HCT116 (cell line): Measurements from ENCODE around the gene PTPN7. TPM values are rescaled to one million over a fixed set of nuclear protein-coding genes. Genes with fewer than 3 reads are reported as not detected.

Source experiments
- ATAC-seq: fragments of 200-7000 bp; cut with Tn5 transposase; 2 replicates; pipeline ENCODE4 v1.9.1; 2020; ENCODE audit warnings: mild to moderate bottlenecking, moderate library complexity
- BruUV-seq: library from RNA; stranded (reverse); fragments of 400-500 nt; replicated peaks from 2 replicates; lab custom pipeline; 2021; lab: Mats Ljungman, UMichigan
- CTCF ChIA-PET: fragments of 300-600 bp; sonication (Branson Sonifier 250); formaldehyde crosslinking; loops from one replicate; lab custom pipeline; 2021; ENCODE audit warnings: antibody characterized with exemption; lab: Charles Lee
- POLR2A ChIA-PET: fragments of 300-600, 350-600 bp; sonication (Branson Sonifier 250); formaldehyde crosslinking; loops from one replicate; lab custom pipeline; 2021; ENCODE audit warnings: antibody characterized with exemption; lab: Charles Lee
- RAD21 ChIA-PET, 2 experiments: fragments of 300-600 bp; sonication (Branson Sonifier 250); formaldehyde crosslinking; loops; one replicate each; lab custom pipeline; 2023; ENCODE audit warnings: low total read pairs in 2 of 2; ENCODE audit not compliant: uncharacterized antibody in 2 of 2, unreplicated experiment in 2 of 2, low non-redundant PET in 1 of 2; lab: Charles Lee
- DNase-seq: peaks from one replicate; pipeline ENCODE4 v3.0.0-alpha.2; 2010; ENCODE audit warnings: low read depth, low spot score
- H2AFZ ChIP-seq: fragments of 200-600 bp; shearing (Covaris generic), sonication (generic); 2 replicates; pipeline ENCODE4 v1.6.1; 2017; ENCODE audit warnings: low read depth, mixed run types, mixed read lengths, antibody characterized with exemption, low read length; ENCODE audit not compliant: poor library complexity, severe bottlenecking
- H3K27ac ChIP-seq: 2 replicates; pipeline ENCODE4 v1.5.1; 2012; ENCODE audit warnings: low read depth, low read length
- H3K27me3 ChIP-seq: fragments of 200-600 bp; sonication (generic); 2 replicates; pipeline ENCODE4 v1.6.1; 2016; ENCODE audit warnings: mixed run types, low read length, mixed read lengths; ENCODE audit not compliant: insufficient read depth
- H3K36me3 ChIP-seq, 2 experiments: fragments of 200-500 bp in 1 of 2; fragments of 200-600 bp in 1 of 2; sonication (Bioruptor generic) in 1 of 2; sonication (generic) in 1 of 2; 2 replicates each; pipeline versions ENCODE4 v1.5.1 to v1.6.1; 2014 to 2016; ENCODE audit warnings: low read length in 2 of 2, inconsistent platforms in 1 of 2, mixed read lengths in 1 of 2, mixed run types in 1 of 2; ENCODE audit not compliant: insufficient read depth in 2 of 2, control insufficient read depth in 1 of 2
- H3K4me1 ChIP-seq, 2 experiments: fragments of 200-600 bp in 1 of 2; sonication (generic) in 1 of 2; 2 replicates each; pipeline versions ENCODE4 v1.5.1 to v1.6.1; 2012 to 2017; ENCODE audit warnings: low read length in 2 of 2, inconsistent platforms in 1 of 2, mild to moderate bottlenecking in 1 of 2, mixed read lengths in 1 of 2, mixed run types in 1 of 2, moderate library complexity in 1 of 2; ENCODE audit not compliant: insufficient read depth in 2 of 2, control insufficient read depth in 1 of 2
- H3K4me2 ChIP-seq: fragments of 200-600 bp; sonication (generic); 2 replicates; pipeline ENCODE4 v1.6.1; 2017; ENCODE audit warnings: mixed run types, low read length, mixed read lengths
- H3K4me3 ChIP-seq, 2 experiments: fragments of 200-600 bp in 1 of 2; sonication (generic) in 1 of 2; replicated peaks in 1 of 2; 2 replicates each; pipeline ENCODE4 v1.5.1; 2011 to 2016; ENCODE audit warnings: low read length in 2 of 2, control low read depth in 1 of 2, low read depth in 1 of 2, mild to moderate bottlenecking in 1 of 2, mixed read lengths in 1 of 2, mixed run types in 1 of 2
- H3K79me2 ChIP-seq: fragments of 200-600 bp; sonication (generic); 2 replicates; pipeline ENCODE4 v1.6.1; 2017; ENCODE audit warnings: mild to moderate bottlenecking, mixed run types, low read length, moderate library complexity, mixed read lengths; ENCODE audit not compliant: insufficient read depth
- H3K9ac ChIP-seq: fragments of 200-600 bp; sonication (generic); 2 replicates; pipeline ENCODE4 v1.6.1; 2016; ENCODE audit warnings: low read length, mixed read lengths
- H3K9me2 ChIP-seq: fragments of 200-600 bp; sonication (generic), shearing (Covaris generic); 2 replicates; pipeline ENCODE4 v1.6.1; 2017; ENCODE audit warnings: mixed run types, mild to moderate bottlenecking, moderate library complexity; ENCODE audit not compliant: insufficient read depth
- H3K9me3 ChIP-seq, 2 experiments: fragments of 200-500 bp in 1 of 2; fragments of 200-600 bp in 1 of 2; sonication (Bioruptor generic) in 1 of 2; sonication (generic) in 1 of 2; 2 replicates each; pipeline ENCODE4 v1.6.1; 2014 to 2017; ENCODE audit warnings: low read length in 2 of 2, mixed read lengths in 2 of 2, inconsistent platforms in 1 of 2, low read depth in 1 of 2, mild to moderate bottlenecking in 1 of 2, mixed run types in 1 of 2, moderate library complexity in 1 of 2; ENCODE audit not compliant: control insufficient read depth in 1 of 2, insufficient read depth in 1 of 2
- H4K20me1 ChIP-seq: fragments of 200-600 bp; sonication (generic), shearing (Covaris generic); 2 replicates; pipeline ENCODE4 v1.6.1; 2017; ENCODE audit warnings: mixed run types, mild to moderate bottlenecking, moderate library complexity; ENCODE audit not compliant: insufficient read depth
- CBX3 ChIP-seq: IDR thresholded peaks from 2 replicates; pipeline ENCODE4 v1.6.1; 2012; ENCODE audit warnings: low read depth
- EGR1 ChIP-seq: IDR thresholded peaks from 2 replicates; pipeline ENCODE4 v1.6.1; 2012; ENCODE audit warnings: low read depth
- ELF1 ChIP-seq: IDR thresholded peaks from 2 replicates; pipeline ENCODE4 v1.6.1; 2012; ENCODE audit warnings: low read depth, borderline replicate concordance
- EZH2 ChIP-seq: fragments of 200-600 bp; sonication (generic); IDR thresholded peaks from 2 replicates; pipeline ENCODE4 v1.6.1; 2017; ENCODE audit warnings: antibody characterized with exemption, mixed run types
- POLR2A ChIP-seq: IDR thresholded peaks from 2 replicates; pipeline ENCODE4 v1.7.0; 2011; ENCODE audit warnings: borderline replicate concordance; ENCODE audit not compliant: insufficient read depth, insufficient read length; ENCODE audit errors: extremely low read depth
- POLR2AphosphoS5 ChIP-seq: IDR thresholded peaks from 2 replicates; pipeline ENCODE4 v1.6.1; 2011; ENCODE audit warnings: mild to moderate bottlenecking, low read depth, low read length, moderate library complexity
- RAD21 ChIP-seq: IDR thresholded peaks from 2 replicates; pipeline ENCODE4 v1.6.1; 2012; ENCODE audit warnings: low read depth, mild to moderate bottlenecking
- REST ChIP-seq: IDR thresholded peaks from 2 replicates; pipeline ENCODE4 v1.6.1; 2012; ENCODE audit warnings: low read depth
- SIN3A ChIP-seq: IDR thresholded peaks from 2 replicates; pipeline ENCODE4 v1.6.1; 2012; ENCODE audit warnings: low read depth
- SP1 ChIP-seq: IDR thresholded peaks from 2 replicates; pipeline ENCODE4 v1.6.1; 2012; ENCODE audit warnings: low read depth
- SRF ChIP-seq: IDR thresholded peaks from 2 replicates; pipeline ENCODE4 v1.6.1; 2012; ENCODE audit warnings: low read depth
- TCF7L2 ChIP-seq: IDR thresholded peaks from 2 replicates; pipeline ENCODE4 v1.7.0; 2011; ENCODE audit warnings: borderline replicate concordance, inconsistent platforms; ENCODE audit not compliant: insufficient read depth, insufficient read length; ENCODE audit errors: extremely low read depth
- ZBTB33 ChIP-seq: IDR thresholded peaks from 2 replicates; pipeline ENCODE4 v1.6.1; 2011; ENCODE audit warnings: mild to moderate bottlenecking, low read length, moderate library complexity; ENCODE audit not compliant: insufficient replicate concordance; ENCODE audit errors: extremely low read depth
- ZFX ChIP-seq: fragments of 450-650 bp; IDR thresholded peaks from 2 replicates; pipeline ENCODE4 v1.6.1; 2017
- intact Hi-C: fragments of 100-400 bp; cut with micrococcal nuclease; formaldehyde crosslinking; loops from 2 replicates; pipeline ENCODE4 v1.10.0; 2022
- total RNA-seq: library from RNA; stranded (reverse); gene quantifications from one replicate; pipeline ENCODE4 v1.2.1, GENCODE V29; 2021; ENCODE audit not compliant: unreplicated experiment
- TF ChIP-seq, protein P1 (sequence below): IDR thresholded peaks from 2 replicates; pipeline ENCODE4 v1.6.1; 2012

PTPN7 gene
- total RNA-seq, 1 experiment from 2014 or later: 0.76 TPM

DNA sequence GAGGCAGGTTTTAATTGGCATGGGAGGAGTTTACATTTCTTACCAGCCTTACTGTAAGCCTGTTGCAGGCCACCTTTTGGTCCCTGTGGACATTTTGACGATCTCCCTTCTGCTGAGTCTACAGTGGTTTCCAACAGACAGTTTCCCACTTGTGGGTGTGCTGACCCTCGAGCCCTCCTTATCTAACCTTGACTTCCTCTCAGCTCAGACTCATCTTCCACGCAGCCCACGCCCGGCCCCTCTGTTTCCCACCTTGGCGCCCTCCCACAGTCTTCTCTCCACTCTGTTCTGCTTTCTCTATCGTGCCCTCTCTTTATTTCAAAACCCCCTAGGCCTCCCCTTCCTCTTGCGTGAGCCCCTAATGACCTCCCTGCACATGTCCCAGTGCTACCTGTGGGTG, 9.8 kb downstream of the PTPN7 start:
- H4K20me1 ChIP-seq: no peaks in the 10 kb centered on the region
- H3K9me2 ChIP-seq: no peaks in the 10 kb centered on the region
- CTCF ChIA-PET: no interaction called here
- intact Hi-C loops: no loop called here
- TF ChIP-seq ELF1 (no peak), SP1 (no peak), CBX3 (no peak), EZH2 (no peak), ZFX (no peak), REST (no peak), POLR2A (no peak), POLR2AphosphoS5 (no peak), RAD21 (no peak), TCF7L2 (no peak), SRF (no peak), SIN3A (no peak), ZBTB33 (no peak), EGR1 (no peak)
- TF ChIP-seq, protein P1, sequence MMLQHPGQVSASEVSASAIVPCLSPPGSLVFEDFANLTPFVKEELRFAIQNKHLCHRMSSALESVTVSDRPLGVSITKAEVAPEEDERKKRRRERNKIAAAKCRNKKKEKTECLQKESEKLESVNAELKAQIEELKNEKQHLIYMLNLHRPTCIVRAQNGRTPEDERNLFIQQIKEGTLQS: no peak
- ATAC-seq (no peak), DNase-seq (no peak)
- no peaks in the 10 kb centered on the region for H3K36me3 ChIP-seq
- no TSS peak for BruUV-seq
- no peaks in the 10 kb centered on the region for H3K9me3 ChIP-seq
- no peak overlapping the region for H2AFZ ChIP-seq
- POLR2A ChIA-PET: no interaction called here
- no peak overlapping the region for H3K4me2 ChIP-seq
- no peak overlapping the region for H3K27ac ChIP-seq
- no peaks in the 10 kb centered on the region for H3K79me2 ChIP-seq
- peaks cover 10 to 15% of the 10 kb centered on the region in 2 experiments; a peak in 3 of 4 replicates for H3K4me1 ChIP-seq
- RAD21 ChIA-PET: no interaction called here
- H3K27me3 ChIP-seq: no peaks in the 10 kb centered on the region
- no peak overlapping the region for H3K9ac ChIP-seq
- H3K4me3 ChIP-seq: no peak overlapping the region
